Muscle of leg (tissue), 11 donors: Measurements from ENCODE around the gene ARL15. TPM values are rescaled to one million over a fixed set of nuclear protein-coding genes. Genes with fewer than 3 reads are reported as not detected.

ENCODE experiments used
- DNase-seq: peaks from one replicate; pipeline ENCODE4 v3.0.0; 2013
- H3K27ac ChIP-seq: one replicate; pipeline ENCODE4 v1.5.1; 2013; ENCODE audit warnings: mild to moderate bottlenecking, low read length, control low read depth
- H3K27me3 ChIP-seq: one replicate; pipeline ENCODE4 v1.6.1; 2013; ENCODE audit warnings: low read length; ENCODE audit not compliant: control insufficient read depth, insufficient read depth
- H3K36me3 ChIP-seq: one replicate; pipeline ENCODE4 v1.6.1; 2013; ENCODE audit warnings: low read length; ENCODE audit not compliant: control insufficient read depth, insufficient read depth
- H3K4me1 ChIP-seq: one replicate; pipeline ENCODE4 v1.6.1; 2013; ENCODE audit warnings: low read length; ENCODE audit not compliant: control insufficient read depth, insufficient read depth
- H3K4me3 ChIP-seq: one replicate; pipeline ENCODE4 v1.5.1; 2013; ENCODE audit warnings: low read length, control low read depth
- H3K9me3 ChIP-seq: replicated peaks from 2 replicates; pipeline ENCODE4 v1.6.1; 2013; ENCODE audit warnings: low read depth, low read length; ENCODE audit not compliant: control insufficient read depth
- WGBS: methylation state at CpG from one replicate; pipeline ENCODE4 v1.1.5; 2013; ENCODE audit warnings: missing lambda C conversion rate; ENCODE audit not compliant: insufficient coverage; 5-methylcytosine and 5-hydroxymethylcytosine counted together
- polyA plus RNA-seq, 8 donors: library from polyadenylated mRNA; unstranded; fragments of 120-200 nt; gene quantifications; one replicate each; pipeline versions ENCODE4 v1.2.1 to v1.2.3, GENCODE V29; 2013; ENCODE audit warnings: inconsistent platforms in 1 of 8, low replicate concordance in 1 of 8; ENCODE audit not compliant: insufficient read length in 8 of 8, insufficient read depth in 1 of 8
- total RNA-seq: library from RNA; stranded (reverse); fragments of 120-200 nt; gene quantifications from one replicate; pipeline ENCODE4 v1.2.4, GENCODE V29; 2013

Gene ARL15
- total and polyA plus RNA-seq, 9 donors = 18.4 to 37.1 (median 23.8) TPM

DNA sequence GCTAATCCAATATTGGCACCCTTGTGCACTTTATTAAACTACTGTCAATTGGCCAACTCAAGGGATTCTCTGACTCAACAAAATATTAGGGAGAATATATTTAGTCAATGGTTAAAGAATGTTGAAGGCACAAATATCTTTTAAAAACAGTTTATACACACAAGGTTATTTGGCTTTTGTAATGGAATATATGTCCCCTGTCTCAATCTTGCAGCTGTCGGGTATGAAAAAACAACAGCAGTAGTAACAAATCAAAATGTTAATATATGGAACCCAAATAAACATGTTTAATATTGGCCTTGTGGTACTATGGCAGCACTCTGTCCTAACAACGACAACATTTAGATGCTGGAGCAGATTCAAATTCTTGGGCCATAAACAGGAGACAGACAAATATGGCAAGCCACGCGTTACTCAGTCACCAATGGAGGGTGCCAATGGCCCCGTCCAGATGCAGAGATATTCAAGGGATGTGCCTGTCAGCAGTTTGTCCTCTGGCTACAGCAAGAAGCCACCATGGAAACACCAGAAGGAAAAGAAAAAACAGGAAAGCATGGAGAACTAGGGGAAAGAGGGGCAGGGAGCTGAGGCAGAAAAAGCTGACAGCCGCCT lies 408.0 kb downstream of the ARL15 start:
- no peak overlapping the region for H3K4me3 ChIP-seq
- H3K36me3 ChIP-seq = no peaks in the 10 kb centered on the region
- peak overlapping the region; percentile 62 for H3K27ac ChIP-seq
- peak; percentile 70 for DNase-seq
- H3K9me3 ChIP-seq = no peaks in the 10 kb centered on the region
- WGBS = 67% methylated on average over 4 of the region's 6 CpGs
- no peaks in the 10 kb centered on the region for H3K27me3 ChIP-seq
- H3K4me1 ChIP-seq = peaks cover 4% of the 10 kb centered on the region

DNA sequence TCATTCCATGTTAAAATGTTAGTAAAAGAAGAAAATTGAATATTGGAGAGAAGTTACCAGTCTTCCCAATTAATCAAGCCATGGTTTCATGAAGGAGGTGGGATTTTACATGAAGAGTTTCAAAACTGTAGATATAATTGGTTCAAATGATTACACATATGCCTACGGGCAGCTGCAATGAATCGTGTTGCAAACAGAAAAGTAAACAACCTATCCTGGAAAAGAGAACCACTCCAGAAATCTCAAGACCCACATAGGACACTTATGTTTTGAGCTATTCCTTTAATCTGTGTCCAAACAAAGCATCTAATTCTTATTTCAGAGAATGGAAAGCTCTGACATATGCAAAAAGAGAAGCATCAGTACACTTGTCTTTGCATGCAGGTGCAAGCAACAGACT lies 409.7 kb downstream of the ARL15 start:
- no peaks in the 10 kb centered on the region for H3K27me3 ChIP-seq
- H3K9me3 ChIP-seq = no peaks in the 10 kb centered on the region
- no peak overlapping the region for H3K4me3 ChIP-seq
- WGBS = no CpG with 5 or more reads among the region's 2 CpGs
- H3K4me1 ChIP-seq = peaks cover 4% of the 10 kb centered on the region
- no peaks in the 10 kb centered on the region for H3K36me3 ChIP-seq
- no peak for DNase-seq
- no peak overlapping the region for H3K27ac ChIP-seq

DNA sequence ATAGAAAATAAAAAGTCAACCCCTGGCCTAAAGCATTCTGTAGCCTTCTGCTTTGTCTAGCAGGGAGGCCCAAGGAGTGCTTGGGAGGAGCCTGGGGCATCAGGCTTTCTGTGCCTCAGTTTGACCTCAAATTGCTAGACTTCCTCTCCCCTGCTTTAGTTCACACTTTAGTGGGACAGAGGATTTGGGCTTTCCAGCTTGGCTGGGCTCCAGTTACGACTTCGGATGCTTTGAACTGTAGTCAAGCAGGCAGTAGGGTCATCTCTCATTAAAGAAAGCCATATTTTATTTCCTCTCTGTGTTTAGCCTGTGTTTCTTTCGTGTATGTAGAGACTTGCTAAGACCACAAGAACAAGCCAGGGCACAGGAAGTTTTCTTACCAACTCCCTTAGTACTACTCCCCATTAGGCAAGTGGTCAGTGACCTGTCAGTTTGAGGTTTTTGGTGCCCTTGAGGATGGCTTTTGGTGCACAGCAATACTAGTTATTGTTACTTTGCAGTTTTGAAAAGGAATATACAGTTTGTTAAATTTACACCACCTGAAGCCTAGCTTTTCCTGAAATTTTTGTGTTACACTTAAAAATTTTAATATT lies 415.2 kb downstream of the ARL15 start:
- DNase-seq = no peak
- H3K36me3 ChIP-seq = no peaks in the 10 kb centered on the region
- no CpG with 5 or more reads among the region's 3 CpGs for WGBS

DNA sequence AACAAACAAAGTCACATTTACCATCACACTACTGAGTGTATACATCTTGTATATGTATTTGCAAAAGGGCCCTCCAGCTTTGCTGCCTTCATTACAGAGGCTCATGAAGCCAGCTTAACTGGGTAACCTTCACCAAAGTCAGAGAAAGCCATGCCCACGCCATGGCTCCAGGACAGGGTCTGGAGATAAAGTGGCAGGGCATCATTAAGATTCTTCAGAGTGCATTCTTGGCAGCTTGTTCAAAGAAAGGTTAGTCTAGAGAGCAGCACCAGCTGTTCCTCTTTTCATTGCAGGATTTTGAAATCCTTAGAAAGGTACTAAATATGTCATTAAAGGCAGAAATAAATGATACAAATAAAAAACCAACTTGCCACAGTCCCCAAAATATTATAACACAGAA lies 416.7 kb downstream of the ARL15 start:
- WGBS = no CpG with 5 or more reads among the region's 1 CpG
- DNase-seq = peak; percentile 25
- H3K9me3 ChIP-seq = no peaks in the 10 kb centered on the region
- no peak overlapping the region for H3K4me3 ChIP-seq
- no peak overlapping the region for H3K27ac ChIP-seq
- no peaks in the 10 kb centered on the region for H3K27me3 ChIP-seq
- H3K4me1 ChIP-seq = peaks cover 8% of the 10 kb centered on the region
- no peaks in the 10 kb centered on the region for H3K36me3 ChIP-seq

More for the DNA sequence above, 415.2 kb downstream of the ARL15 start:
- no peak overlapping the region for H3K4me3 ChIP-seq
- no peaks in the 10 kb centered on the region for H3K27me3 ChIP-seq
- peaks cover 8% of the 10 kb centered on the region for H3K4me1 ChIP-seq
- H3K9me3 ChIP-seq = no peaks in the 10 kb centered on the region
- no peak overlapping the region for H3K27ac ChIP-seq

DNA sequence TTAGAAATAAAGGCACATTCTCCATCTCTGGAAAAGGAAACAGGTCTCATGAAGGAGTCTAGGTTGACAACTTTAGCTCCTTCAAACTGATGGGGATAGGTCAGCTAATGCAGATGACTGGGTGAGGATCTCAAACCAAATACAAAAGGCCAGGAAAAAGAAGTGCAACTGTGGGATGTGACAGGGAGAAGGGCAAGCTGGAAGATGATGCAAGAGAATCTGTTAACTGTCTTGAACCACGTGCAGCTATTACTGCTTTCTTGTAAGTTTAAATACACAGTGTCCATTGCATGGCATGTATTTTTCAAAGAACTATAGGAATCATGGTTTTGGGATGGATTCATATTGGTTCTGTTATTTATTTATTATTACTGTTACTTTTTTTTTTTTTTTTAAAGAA lies 418.1 kb downstream of the ARL15 start:
- Histone ChIP-seq H3K4me1 (peaks cover 8% of the 10 kb centered on the region), H3K27ac (no peak overlapping the region), H3K27me3 (no peaks in the 10 kb centered on the region), H3K9me3 (no peaks in the 10 kb centered on the region), H3K4me3 (no peak overlapping the region), H3K36me3 (no peaks in the 10 kb centered on the region)
- no CpG with 5 or more reads among the region's 1 CpG for WGBS
- DNase-seq = no peak

DNA sequence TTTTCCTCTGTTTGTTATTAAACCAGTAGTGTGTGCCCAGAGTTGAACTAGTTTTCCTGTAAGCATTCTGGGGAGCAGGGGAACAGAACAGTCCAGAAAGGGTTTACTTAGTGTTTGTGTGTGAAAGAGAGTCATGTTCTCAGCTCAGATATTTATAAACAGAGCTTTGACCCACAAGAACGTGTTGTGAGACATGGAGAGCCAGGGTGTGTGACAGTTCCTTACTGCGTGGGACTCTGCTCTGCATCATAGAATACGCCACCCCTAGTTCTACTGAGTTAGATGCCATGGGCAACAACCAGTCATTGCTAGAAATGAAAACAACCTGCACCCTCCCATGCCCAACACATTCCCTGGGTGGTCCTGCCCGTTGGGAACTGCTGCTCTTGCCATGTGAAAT lies 419.2 kb downstream of the ARL15 start:
- peaks cover 8% of the 10 kb centered on the region for H3K4me1 ChIP-seq
- no peaks in the 10 kb centered on the region for H3K27me3 ChIP-seq
- WGBS = 50% methylated on average over 2 of the region's 4 CpGs
- no peaks in the 10 kb centered on the region for H3K36me3 ChIP-seq
- no peak for DNase-seq
- no peaks in the 10 kb centered on the region for H3K9me3 ChIP-seq
- no peak overlapping the region for H3K4me3 ChIP-seq
- H3K27ac ChIP-seq = no peak overlapping the region

DNA sequence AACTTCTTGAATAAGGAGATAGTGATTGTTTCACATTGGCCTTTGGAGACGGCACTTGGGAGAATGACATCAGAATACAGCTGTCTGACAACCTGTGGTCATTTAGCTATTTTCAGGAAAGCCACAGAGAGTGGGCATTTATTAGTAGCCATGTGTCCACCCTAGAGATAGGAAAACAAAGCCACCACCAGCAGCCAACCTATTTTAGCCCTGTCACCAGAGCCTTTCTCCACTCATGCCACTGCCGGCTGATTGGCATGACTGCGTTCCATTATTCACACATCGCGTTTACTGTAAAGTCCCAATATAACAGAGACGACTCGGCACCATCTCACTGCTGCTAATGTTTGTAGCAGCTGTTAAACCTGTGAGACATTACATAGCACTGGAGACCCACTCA lies 419.9 kb downstream of the ARL15 start:
- H3K27ac ChIP-seq = no peak overlapping the region
- no peaks in the 10 kb centered on the region for H3K9me3 ChIP-seq
- H3K4me1 ChIP-seq = peaks cover 8% of the 10 kb centered on the region
- no peaks in the 10 kb centered on the region for H3K36me3 ChIP-seq
- 65% methylated on average over 4 of the region's 7 CpGs for WGBS
- H3K4me3 ChIP-seq = no peak overlapping the region
- peak; percentile 42 for DNase-seq
- no peaks in the 10 kb centered on the region for H3K27me3 ChIP-seq

DNA sequence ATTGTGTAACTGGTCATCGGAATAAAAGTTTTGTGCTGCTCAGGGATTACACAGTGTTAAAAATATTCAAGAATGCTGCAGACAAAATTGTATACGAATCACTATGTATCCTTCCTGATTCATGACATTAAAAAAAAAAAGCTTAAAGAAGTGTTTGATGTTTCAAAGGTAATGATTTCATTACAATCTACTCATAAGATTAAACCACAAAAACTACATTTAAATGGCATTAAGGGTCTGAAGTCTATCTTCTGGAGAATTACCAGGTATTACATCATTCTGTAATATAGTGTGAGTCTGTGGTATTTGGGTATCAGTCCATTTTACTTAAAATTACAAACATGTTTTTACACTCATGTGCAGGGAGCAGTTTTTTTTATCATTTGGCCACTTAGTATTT lies 425.5 kb downstream of the ARL15 start:
- Histone ChIP-seq H3K27ac (no peak overlapping the region), H3K4me3 (no peak overlapping the region), H3K9me3 (no peaks in the 10 kb centered on the region), H3K27me3 (no peaks in the 10 kb centered on the region), H3K4me1 (no peaks in the 10 kb centered on the region), H3K36me3 (no peaks in the 10 kb centered on the region)
- no CpG with 5 or more reads among the region's 2 CpGs for WGBS
- DNase-seq = peak; percentile 15

DNA sequence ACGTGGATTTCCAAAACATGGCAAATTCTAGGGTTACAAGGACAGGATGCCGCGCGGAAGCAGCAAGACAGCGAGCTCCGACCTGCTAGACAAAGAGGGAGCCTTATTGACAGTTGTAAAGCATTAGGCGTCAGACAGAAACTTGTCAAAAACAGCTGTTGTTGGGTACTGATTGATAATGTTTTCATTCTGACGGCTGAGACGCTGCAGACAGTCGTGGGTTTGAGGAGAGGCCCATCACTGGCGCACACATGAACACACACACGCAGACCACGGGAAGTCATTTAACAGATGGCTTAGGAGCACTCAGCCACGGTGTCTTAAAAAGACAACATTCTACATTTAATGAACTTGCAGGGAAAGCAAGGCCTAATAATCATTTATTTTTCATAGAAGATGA lies 426.0 kb downstream of the ARL15 start:
- no peak overlapping the region for H3K27ac ChIP-seq
- no peaks in the 10 kb centered on the region for H3K27me3 ChIP-seq
- no peaks in the 10 kb centered on the region for H3K36me3 ChIP-seq
- H3K4me1 ChIP-seq = no peaks in the 10 kb centered on the region
- no peak overlapping the region for H3K4me3 ChIP-seq
- DNase-seq = peak; percentile 32
- no peaks in the 10 kb centered on the region for H3K9me3 ChIP-seq
- 53% methylated on average over 6 of the region's 14 CpGs for WGBS

DNA sequence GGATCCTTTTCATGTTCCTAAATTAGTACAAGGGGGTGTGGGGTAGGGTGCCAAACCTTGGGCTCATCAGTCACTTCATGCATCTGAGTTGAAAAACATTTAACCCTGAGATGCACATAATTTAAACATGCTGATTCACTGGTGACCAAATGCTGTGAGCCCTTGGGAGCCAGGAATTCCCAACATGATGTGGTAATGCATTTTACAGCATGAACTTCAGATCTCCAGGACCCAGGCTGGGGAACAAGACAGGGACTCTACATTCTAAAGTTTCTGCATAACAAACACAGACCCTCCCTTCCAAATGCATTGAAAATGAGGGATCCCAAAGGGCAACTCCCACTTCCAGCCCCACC lies 427.7 kb downstream of the ARL15 start:
- no peak for DNase-seq
- no peaks in the 10 kb centered on the region for H3K27me3 ChIP-seq
- H3K4me1 ChIP-seq = no peaks in the 10 kb centered on the region
- H3K4me3 ChIP-seq = no peak overlapping the region
- no peaks in the 10 kb centered on the region for H3K9me3 ChIP-seq
- no peak overlapping the region for H3K27ac ChIP-seq
- H3K36me3 ChIP-seq = no peaks in the 10 kb centered on the region
